ENCODE data around the gene LYRM2. TPM values are rescaled to one million over a fixed set of nuclear protein-coding genes. Genes with fewer than 3 reads are reported as not detected.

Gene LYRM2
- total RNA-seq, 1 experiment from 2014 or later = 26.3 TPM

GRCh38 chr6:89542866-89543265 lies 95.7 kb downstream of the LYRM2 start:
- Histone ChIP-seq H3K4me2 (ENCODE audit: low read length) (no peak overlapping the region), H3K27me3 (ENCODE audit: insufficient read depth, low read length) (no peaks in the 10 kb centered on the region), H3K79me2 (ENCODE audit: insufficient read depth, low read length) (no peaks in the 10 kb centered on the region), H3K9me3 (ENCODE audit: control insufficient read depth in 1 of 2, insufficient read depth in 1 of 2, low read depth in 1 of 2, low read length in 2 of 2) (no peaks in the 10 kb centered on the region), H3K4me1 (ENCODE audit: control insufficient read depth in 1 of 2, insufficient read depth in 2 of 2, low read length in 2 of 2) (no peaks in the 10 kb centered on the region), H3K36me3 (ENCODE audit: control insufficient read depth in 1 of 2, insufficient read depth in 2 of 2, low read length in 2 of 2) (no peaks in the 10 kb centered on the region), H3K9ac (ENCODE audit: low read length) (no peak overlapping the region), H3K27ac (ENCODE audit: low read depth, low read length) (no peak overlapping the region), H3K4me3 (replicated peaks in 1 of 2; ENCODE audit: low read depth in 1 of 2, low read length in 2 of 2) (no peak overlapping the region), H3K9me2 (ENCODE audit: insufficient read depth) (no peaks in the 10 kb centered on the region), H4K20me1 (ENCODE audit: insufficient read depth) (no peaks in the 10 kb centered on the region), H2AFZ (ENCODE audit: low read depth, low read length, poor library complexity, severe bottlenecking) (no peak overlapping the region)
- intact Hi-C loops (cut with micrococcal nuclease) = no loop called here
- DNase-seq (ENCODE audit: low read depth, low spot score) = no peak
- ChIA-PET RAD21 (ENCODE audit: low non-redundant PET in 1 of 2, low total read pairs in 2 of 2, uncharacterized antibody in 2 of 2, unreplicated experiment in 2 of 2) (no interaction called here), CTCF (no interaction called here), POLR2A (no interaction called here)
- no peak for ATAC-seq
- TF ChIP-seq SIN3A (IDR thresholded peaks at IDR 0.05; ENCODE audit: low read depth) = no peak
- no peak for TF ChIP-seq ZFX (IDR thresholded peaks at IDR 0.05)
- no peak for TF ChIP-seq FOSL1 (IDR thresholded peaks at IDR 0.05; ENCODE audit: low read depth)
- no peak for TF ChIP-seq REST (IDR thresholded peaks at IDR 0.05; ENCODE audit: low read depth)
- no peak for TF ChIP-seq POLR2AphosphoS5 (IDR thresholded peaks at IDR 0.05; ENCODE audit: low read depth, low read length)
- TF ChIP-seq JUND (IDR thresholded peaks at IDR 0.05) = no peak
- no peak for TF ChIP-seq CBX3 (IDR thresholded peaks at IDR 0.05; ENCODE audit: low read depth)
- no peak for TF ChIP-seq EZH2 (IDR thresholded peaks at IDR 0.05)
- no peak for TF ChIP-seq RAD21 (IDR thresholded peaks at IDR 0.05; ENCODE audit: low read depth)
- no peak for TF ChIP-seq SRF (IDR thresholded peaks at IDR 0.05; ENCODE audit: low read depth)
- BruUV-seq (replicated peaks) = no TSS peak

Measured in HCT116 (cell line).